Hematopoietic multipotent progenitor cell treated with erythropoietin and hydrocortisone succinate and interleukin-3 and kit ligand, for 4 days (in vitro differentiated cells): Measurements from ENCODE around the gene ABLIM2.

Source experiments
- DNase-seq: peaks from one replicate; pipeline ENCODE4 v3.0.0-alpha.2; 2015

The ABLIM2 gene

DNA sequence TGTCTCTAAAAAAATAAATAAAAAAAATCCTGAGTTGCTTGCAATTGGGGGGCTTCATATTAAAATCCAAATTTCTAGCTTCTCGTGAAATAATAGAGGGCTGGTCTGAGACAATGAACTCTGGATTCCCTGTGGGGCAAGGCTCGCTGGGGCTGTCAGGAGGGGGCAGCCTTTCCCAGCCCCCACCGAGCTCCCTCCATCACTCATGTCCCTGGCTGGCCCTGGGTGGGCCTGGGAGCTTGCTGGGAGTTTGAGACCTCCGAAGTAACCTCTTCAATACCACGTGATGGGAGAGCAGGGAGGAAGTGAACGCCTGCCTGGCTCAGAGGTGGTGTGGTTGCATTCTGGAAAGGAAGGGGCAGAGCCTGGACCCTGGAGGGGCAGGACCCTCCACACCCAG lies 164.9 kb downstream of the ABLIM2 start:
- no peak for DNase-seq

DNA sequence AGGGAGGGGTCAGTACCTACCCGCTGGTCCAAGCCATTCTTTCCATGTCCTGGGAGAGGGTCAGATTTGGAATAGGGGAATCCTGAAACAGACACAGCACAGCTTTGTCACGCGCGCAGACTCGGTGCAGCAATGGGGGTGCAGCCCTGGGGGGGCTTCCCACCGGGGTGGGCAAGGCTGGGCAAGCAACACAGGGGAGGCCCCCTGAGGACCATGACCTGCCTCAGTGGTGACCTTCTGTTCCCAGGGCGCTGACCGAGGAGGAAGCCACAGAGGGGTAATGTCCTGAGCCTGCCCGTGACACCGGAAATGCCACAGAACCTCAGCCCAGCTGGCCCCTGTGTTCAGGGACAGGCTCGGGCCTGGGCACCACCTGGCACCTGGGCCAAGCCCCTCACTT lies 165.8 kb downstream of the ABLIM2 start:
- no peak for DNase-seq

DNA sequence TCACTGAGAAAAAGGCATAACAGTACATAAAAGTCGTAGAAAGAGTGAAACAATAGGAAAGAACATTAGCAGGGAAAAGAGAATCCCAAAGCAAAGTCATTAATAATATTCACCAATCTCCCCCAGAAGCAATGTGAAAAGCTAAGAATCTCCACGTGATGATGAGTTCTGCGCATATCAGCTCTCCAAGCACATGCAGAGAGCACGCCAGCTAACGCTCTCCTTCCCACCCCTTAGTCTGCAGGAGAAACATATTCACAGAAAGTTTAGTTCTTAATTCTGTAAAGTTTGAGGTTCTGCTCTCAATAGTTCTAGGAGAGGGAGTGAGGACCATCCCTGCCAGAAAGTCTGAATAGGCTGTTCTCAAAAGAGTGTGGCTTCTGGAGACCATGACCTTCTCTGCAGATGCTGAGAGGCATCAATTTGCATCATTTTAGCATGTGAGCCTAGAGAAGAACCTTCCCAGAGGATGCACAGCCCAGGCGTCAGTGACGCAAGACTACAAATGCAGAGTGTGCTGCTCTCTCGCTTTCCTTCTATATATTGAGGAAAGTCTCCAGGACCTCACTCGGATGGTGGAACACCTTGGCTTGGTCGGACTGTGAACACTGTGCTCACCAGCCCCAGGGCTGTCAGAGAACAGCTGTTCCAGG lies 167.7 kb downstream of the ABLIM2 start:
- no peak for DNase-seq

DNA sequence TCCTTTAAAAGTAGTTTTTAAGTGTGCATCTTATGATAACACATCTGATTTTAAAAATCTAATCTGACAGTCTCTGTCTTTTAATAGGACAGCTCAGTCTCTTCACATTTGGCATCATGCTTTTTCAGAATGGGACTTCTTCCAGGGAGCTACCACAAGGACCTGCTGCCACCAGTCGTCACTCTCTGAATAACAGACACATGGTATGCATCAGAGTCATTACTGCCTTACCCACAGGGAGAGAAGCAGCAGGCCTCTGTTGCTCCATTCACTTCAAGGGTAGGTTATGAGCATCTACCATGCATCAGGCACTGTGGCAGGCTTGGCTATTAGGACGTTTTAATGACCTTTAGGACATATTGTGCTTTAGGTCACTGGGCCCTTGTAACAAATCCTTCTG lies 169.0 kb downstream of the ABLIM2 start:
- DNase-seq: no peak

DNA sequence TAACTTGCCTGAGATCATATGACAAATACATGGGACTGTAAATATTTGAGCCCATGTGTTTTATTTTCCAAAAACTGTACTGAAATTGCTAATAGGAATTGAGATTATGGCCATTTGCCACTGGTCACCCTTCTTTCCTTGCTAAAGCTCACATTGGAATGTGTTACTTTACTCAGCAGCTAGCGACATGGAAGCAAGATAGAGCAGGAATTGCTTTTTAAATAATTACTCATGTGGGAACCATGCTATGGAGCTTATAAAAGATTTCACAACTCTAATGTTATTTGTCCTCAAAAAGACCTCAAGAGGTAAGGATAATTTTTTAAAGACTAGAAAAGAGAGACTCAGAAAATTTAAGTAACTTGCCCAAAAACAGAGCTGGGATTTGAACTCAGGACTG lies 170.2 kb downstream of the ABLIM2 start:
- DNase-seq: no peak

DNA sequence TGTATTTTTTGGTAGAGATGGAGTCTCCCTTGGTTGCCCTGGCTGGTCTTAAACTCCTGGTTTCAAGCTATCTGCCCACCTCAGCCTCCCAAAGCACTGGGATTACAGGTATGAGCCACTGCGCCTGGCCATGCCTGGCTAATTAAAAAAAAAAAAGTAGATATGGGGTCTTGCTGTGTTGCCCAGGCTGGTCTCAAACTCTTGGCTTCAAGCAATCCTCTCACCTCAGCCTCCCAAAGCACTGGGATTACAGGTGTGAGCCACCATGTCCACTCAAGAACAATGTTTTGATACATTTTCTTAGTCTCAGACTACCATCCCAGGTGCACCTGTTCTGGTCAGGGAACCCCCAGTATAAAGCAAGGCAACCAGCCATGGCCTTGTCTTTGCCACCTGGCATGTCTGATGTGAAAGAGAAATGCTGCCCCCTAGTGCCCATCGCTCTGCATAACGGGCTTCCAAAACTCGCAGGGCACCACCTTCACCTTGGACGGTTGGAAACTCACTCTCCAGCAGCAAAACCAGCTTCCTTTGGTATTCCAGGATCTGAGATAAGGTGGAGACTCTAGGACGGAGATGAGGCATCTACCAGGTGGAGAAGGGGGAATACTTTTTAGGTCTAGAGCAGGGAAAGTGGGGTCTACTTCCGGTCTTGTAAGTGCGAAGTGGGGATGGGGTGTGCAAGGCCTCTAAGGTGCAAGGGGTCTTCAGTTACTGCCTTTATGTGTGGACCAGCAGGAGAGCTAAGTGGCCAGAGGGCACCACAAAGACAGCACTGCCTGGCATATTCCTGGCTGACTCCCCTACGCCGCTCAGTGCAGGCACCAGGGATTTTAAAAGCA lies 171.2 kb downstream of the ABLIM2 start:
- peak; percentile 84 for DNase-seq

DNA sequence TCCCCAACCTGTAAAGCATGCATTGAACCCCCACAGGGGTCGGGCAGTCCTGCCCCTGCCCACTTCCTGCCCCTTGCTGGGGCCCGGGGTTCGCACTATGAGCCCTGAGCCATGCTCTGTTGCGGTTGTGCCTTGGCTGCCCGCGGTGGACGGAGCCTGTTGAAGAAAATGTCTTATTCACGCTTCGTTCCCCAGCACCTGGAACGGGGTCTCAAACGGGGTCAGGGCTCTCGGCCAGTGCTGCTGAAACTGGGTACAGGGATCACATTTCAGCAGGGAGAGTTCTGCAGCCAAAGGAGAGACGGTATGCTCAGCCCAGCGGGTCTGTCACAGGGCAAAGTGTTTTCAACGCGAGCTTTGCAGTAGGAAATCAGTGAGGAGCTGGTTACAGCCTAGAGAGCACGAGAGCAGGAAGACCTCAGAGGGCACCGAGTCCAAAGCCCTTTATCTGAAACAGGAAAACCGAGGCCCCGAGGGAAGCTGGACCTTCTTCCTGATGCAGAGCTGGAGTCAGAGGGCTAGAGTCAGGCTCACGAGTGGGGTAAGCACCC lies 172.6 kb downstream of the ABLIM2 start:
- no peak for DNase-seq

DNA sequence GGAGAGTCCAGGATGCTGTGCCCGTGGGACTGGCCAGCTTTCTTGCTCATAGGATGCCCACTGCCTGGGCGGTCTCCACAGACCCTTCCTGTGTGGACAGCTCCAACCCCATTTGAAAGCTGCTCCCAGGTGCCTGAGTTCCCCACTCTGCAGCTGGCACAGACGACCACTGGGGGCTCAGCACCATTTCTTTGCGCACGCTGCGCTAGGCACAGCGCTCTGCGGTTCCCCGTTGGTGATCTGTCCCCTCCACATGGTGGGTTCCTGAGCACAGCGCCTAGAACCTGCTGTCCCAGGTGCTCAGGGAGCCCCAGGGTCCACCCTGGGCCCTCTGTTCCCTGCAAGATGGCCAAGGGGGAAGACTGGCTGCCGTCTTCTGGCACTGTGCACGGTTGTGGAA lies 173.5 kb downstream of the ABLIM2 start:
- no peak for DNase-seq

DNA sequence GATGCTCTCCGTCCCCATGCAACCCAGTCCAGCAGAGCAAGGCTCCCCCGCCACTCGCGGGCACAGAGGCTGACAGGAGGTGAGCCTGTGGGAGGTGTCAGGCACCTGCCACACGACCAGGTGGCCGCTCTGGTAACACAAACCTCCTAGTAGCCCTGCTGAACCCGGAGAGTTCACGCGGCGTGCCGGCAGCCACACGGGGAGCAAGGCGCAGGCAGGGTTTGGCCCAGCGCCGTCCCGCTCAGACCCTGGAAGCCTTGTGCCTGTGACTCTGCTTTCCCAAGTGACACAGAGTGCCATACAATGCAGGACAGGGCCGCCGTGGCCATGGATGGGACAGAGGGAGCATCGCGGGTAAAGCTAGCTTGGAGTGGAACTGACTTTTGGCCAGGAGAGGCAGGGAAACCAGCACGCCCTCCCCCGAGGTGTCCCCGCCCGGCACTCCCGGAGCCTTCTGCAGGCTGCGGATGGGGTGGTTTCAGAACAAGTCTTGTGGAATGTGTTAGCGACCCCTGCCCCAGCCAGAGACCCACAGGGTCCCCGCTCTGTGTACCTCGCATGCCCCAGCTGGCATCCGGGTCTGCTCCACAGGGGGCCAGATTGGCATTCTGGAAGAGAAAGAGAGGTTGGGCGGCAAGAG lies 174.2 kb downstream of the ABLIM2 start:
- DNase-seq: no peak

DNA sequence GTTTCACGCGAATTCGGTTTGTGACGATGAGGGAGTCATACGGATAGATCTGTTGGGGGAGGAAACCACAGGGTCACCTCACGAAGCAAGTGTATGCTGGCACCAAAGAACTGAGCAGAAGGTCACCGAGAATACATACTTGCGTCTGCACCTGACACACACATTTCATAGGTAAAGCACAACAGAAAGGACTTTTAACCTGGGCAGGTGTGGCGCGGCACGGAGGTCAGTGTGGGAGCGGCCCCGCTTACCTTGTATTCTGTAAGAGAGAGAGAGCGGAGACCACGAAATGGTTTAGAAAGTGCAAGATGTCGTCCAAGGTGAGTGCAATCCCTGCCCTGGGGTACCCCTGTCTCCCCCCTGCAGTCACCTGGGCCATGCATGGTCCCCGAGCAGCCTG lies 175.3 kb downstream of the ABLIM2 start:
- no peak for DNase-seq

DNA sequence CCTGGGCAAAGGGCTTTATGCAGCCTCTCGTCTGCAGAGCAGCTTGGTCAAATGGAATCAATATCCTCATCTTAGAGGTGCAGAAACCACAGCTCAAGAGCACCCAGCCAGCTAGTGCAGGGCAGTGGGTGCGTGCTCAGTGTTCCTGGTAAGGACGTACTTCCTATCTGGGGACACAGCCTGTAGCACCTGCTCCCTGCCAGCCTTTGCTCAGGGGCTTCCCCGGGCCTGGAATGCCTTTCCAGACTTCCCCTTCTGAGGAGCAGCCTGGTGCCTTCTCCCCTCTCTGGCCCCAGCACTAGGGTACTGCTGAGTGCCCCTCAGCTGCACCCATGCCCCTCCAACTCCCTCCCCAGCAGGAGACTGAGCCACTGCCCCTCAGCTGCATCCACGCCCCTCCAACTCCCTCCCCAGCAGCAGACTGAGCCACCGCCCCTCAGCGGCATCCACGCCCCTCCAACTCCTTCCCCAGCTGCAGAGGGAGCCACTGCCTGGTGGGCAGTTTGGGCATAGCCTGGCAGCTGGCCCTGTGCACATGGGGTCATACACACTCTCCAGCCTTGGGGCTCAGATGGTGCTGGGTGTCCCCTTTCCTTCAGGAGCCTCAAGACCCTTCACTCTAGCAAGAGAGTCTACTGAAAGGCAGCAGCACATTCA lies 176.7 kb downstream of the ABLIM2 start:
- no peak for DNase-seq

DNA sequence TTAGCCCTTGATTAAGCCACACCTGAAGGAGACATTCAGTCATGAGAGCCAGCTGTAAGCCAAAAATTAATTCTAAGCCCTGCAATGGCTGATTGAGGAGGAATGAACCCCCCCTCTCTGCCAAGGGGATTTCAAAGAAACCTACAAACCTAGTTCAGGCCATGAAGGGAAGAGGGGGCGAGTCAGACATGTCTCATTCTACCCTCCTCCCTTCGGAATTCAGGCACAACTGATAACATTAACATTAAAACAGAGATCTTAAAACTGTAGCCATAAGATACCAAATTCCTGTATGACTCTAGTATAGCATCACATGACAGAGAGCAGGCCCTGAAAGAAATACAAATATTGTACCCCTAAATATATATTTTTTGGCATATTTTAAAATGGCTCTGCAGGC lies 178.6 kb downstream of the ABLIM2 start:
- no peak for DNase-seq

DNA sequence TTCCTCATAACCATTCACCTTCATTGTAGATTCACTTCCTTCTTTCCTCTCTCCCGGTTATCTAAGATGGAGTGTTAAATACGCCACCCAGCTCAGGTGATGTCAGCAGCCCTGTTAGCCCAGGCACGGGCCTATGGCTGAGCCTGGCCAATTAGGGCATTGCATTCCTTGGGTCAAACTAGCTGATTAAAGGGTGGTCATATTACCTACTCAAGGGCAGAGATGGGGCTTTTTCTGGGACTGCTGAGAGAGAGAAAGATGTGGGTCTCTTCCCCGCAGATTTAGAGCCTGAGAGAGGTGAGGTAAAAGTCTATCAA lies 179.0 kb downstream of the ABLIM2 start:
- DNase-seq: no peak

DNA sequence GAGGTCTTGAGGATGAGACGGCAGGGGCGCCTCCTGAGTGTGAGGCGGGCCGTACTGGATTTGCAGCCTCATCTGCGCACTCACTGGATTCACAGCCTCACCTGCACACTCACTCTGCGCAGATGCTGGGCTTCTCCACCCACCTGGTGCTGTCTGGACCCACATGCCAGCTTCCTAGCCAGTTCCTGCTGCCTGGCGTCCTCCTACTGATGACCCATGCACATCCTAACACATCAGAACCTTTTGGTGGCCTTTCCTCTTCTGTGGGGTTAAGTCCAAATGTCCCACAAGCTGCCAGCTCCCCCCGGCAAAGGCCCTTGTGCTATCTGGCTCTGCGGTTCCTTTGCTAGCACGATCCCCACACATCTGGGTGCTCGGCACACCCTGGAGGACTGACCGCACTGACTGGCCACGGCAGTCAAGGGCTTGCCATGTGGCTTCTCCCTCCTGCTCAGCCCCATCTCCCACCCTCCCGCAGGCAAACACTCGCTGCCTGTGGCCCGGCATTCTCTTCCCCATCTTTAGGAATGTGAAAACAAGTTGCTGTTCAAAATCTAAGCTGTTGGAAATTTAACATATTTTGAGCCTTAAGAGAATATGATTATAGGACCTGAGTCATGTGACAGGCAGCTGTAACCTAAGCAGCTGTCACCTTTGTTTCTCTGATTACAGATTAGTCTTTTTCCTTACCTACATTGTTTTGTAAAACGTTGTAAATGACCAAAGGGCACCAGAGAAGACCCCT lies 179.5 kb downstream of the ABLIM2 start:
- no peak for DNase-seq

DNA sequence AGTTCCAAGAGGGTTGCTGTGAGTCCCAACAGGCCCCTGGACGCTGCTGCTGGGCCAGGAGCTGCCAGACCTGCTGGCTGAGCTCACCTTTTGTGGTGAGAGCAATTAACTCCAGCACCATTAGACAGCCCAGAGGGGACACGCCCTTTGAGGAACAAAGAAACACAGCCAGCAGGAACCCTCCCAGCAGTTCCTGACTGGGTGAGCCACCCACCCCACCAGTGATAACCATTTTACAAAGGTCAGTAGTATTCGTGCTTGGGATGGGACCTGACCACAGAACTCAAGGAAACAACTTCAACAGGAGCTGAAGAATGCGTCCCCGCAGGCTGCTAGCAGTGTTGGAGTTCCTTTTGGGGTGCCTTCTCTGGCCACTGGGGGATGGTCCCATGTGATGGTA lies 180.1 kb downstream of the ABLIM2 start:
- no peak for DNase-seq

DNA sequence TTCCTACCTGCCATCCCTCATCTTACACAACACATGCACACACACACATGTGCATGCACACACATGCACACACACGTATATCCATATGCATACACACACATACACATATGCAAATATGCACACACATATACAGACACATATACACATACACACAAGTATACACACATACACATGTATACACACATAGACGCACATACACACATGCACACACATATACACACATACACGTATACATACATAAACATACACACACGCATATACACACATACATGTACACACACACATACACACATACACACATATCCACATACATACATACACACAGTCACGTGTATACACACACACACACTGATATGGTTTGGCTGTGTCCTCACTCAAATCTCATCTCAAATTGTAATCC lies 182.0 kb downstream of the ABLIM2 start:
- no peak for DNase-seq

DNA sequence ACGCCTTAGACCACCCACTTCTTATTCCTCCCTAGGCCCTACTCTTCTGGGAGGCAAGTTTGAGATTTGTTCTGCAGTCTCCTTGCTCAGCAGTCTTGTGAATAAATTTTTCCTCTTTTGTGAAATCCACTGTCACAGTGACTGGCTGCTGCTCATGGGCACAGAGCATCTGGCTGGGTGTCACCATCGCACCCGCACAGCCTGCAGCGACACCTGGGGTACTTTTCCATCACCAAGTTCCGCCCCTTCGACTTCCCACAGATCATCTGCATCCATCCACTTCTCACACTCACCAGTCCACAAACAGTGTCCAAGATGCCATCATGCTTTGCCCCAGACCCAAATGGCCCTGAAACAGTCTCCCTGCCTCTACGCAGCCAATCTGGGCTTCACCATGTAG lies 182.6 kb downstream of the ABLIM2 start:
- DNase-seq: no peak

DNA sequence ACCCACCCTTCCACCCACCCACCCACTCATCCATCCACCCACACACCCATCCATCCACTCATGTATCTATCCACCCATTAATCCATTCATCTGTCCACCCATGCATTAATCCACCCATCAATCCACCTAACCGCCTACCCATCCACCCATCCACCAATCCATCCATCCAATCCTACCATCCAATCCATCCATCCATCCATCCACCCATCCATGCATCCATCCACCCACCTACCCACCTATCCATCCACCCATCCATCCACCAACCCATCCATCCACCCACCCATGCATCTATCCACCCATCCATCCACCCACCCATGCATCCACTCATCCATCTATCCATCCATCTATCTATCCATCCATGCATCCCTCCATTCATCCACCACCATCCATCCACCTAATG lies 184.2 kb downstream of the ABLIM2 start:
- DNase-seq: no peak

DNA sequence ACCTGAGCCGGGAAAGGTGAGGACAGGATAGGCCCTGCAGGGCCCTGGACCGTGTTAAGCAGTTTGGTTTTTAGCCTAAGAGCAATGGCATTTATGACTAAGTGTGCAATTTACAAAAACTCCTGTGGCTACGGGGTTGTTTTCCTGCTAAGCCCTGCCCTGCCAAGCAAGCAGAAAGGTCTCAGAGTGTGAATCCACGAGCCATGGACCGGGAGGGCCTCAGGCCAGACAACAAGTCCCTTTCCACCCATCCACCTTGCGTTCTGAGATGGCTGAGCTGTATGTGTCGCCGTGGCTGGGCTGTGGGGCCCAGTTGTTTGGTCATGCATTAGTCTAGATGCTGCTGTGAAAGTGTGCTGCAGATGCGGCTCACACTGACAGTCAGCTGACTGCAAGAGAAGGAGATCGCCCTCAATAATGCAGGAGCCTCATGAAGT lies 185.1 kb downstream of the ABLIM2 start:
- DNase-seq: no peak

DNA sequence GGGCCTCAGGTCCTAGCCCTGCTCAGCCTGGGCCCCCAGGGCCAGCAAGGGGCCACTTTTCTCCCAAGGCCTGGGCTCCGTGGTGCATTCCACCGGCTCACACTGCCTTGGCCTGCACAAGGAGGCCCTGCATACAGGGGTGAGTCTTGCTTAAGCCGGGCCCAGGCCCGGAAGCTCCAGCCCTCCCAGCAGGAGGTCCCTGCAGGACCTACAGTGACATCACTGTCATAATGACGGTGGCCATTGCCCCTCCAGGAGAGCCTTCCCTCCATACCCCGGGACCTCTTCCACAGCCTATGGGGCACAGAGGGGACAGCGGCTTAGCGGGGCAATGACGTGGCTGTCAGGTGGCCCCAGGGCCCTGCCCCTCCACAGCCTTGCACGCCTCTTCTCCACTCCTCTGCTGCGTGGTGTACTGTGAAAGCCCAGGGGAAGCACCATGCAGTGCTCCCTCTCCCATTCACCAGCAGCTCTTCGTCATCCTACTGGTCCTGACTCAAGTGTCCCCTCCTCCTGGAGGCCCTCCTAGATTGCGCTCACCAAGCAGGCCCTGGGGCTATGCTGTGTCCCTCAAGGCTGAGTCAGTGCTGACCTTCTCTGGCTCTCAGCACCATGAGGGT lies 186.6 kb downstream of the ABLIM2 start:
- no peak for DNase-seq

DNA sequence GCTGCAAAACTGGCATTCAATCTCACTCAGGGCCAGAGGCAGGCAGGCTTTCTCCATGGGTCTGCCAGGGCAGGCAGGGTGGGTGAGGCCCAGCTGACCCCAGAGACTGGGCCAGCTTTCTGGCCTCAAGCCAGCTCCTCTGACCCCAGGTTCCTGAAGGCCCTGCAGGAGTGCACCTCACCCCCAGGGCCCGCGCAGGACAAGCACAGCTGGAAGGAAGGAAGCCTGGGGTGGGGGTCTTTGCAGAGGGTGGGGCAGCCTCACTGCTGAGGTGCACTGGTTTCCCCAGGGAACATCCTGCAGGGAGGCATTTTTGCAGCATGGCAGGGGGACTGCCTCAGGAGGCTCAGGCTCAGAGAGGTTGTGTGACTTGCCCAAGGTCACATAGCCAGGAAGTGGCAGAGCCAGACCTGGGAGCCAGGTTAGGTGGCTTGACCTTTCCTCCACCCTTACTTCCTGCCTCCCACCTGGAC lies 187.4 kb downstream of the ABLIM2 start:
- no peak for DNase-seq

DNA sequence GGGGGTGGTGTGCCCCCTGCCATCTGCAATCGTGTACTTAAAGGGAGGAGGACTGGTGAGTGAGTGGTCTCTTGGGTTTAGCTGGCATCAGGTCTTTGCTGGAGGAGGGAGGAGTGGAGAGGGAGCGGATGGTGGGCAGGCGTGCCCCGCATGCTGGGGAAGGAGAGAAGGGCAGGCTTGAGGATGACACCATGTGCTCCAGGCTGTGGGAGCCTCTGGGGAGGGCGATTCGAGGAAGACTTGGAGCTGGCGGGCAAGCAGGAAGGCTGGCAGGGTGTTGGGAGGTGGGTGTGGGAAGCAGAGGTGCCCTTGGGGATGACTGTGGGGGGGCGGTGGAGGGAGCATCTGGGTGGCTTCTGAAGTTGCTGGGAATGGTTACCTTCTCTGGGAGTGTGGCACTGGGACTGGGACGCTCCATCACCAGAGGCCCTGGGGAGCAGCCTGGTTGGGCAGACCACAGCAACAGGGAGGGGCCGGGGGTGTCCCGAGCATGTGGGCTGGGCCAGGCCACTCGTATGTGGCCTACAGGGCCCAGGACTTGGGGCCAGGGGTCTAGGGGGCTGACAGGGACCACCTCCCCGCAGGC lies 188.2 kb downstream of the ABLIM2 start:
- no peak for DNase-seq
